Vagina (tissue), 2 donors: ENCODE results near the gene KLHL9.

Experiments used
- CTCF ChIP-seq, 3 experiments: fragments of 450-650 bp in 2 of 3; fragments of 200-600 bp in 1 of 3; sonication (generic) in 1 of 3; IDR thresholded peaks; one replicate each; pipeline ENCODE4 v1.5.1; 2017 to 2019; ENCODE audit warnings: antibody characterized with exemption in 3 of 3, mild to moderate bottlenecking in 2 of 3, moderate library complexity in 2 of 3
- POLR2A ChIP-seq, 2 donors: fragments of 450-650 bp; IDR thresholded peaks; one replicate each; pipeline ENCODE4 v1.6.1; 2017; ENCODE audit warnings: antibody characterized with exemption in 2 of 2, mild to moderate bottlenecking in 2 of 2, moderate library complexity in 2 of 2
- POLR2AphosphoS5 ChIP-seq, 2 donors: sonication (generic); formaldehyde crosslinking; IDR thresholded peaks; one replicate each; pipeline ENCODE4 v1.9.0; 2017; ENCODE audit warnings: antibody characterized with exemption in 2 of 2, mild to moderate bottlenecking in 2 of 2, low read depth in 1 of 2; ENCODE audit not compliant: insufficient read depth in 1 of 2

GRCh38 chr9:21316860-21317259 is 18.3 kb downstream of the KLHL9 start:
- no peak for TF ChIP-seq CTCF (IDR thresholded peaks at IDR 0.05)
- TF ChIP-seq POLR2A (IDR thresholded peaks at IDR 0.05), result no peak
- no peak for TF ChIP-seq POLR2AphosphoS5 (IDR thresholded peaks at IDR 0.05; ENCODE audit: insufficient read depth in 1 of 2, low read depth in 1 of 2)
